Astrocyte of the cerebellum (primary cell): Measurements from ENCODE around the gene ECI1.

Experiments
- DNase-seq: peaks from one replicate; pipeline ENCODE4 v3.0.0-alpha.2; 2011; ENCODE audit warnings: low read depth
- H3K4me3 ChIP-seq: 2 replicates; pipeline ENCODE4 v1.5.1; 2011; ENCODE audit warnings: mild to moderate bottlenecking, low read depth, low read length, moderate library complexity
- CTCF ChIP-seq: IDR thresholded peaks from 2 replicates; pipeline ENCODE4 v1.5.1; 2012; ENCODE audit warnings: low read length, low read depth, moderate library complexity, mild to moderate bottlenecking; ENCODE audit errors: missing control alignments
- in situ Hi-C: cut with HindIII; loops from 2 replicates; pipeline ENCODE4 v1.10.0; 2017; ENCODE audit warnings: low sequenced_read_pairs

ECI1 gene

DNA sequence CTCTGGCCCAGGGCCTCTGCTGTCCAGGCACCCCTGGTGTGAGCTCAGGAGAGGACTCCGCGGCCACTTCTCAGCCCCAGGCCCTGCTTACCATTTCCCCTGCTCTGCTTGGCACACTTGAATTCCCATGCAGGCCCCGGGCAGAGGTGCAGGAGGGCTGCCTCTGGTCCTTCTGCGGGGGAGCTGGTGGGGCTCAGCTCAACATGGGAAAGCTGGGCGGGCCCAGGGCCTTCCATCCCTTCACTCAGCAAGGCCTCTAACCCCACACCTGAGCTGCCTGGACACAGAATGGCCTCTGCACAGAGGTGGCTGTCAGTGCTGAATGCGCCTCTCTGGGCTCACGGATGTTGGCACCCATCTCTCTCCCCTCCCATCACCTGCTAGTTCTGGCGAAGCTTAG, 29.1 kb upstream of the ECI1 start:
- TF ChIP-seq CTCF, result no peak
- H3K4me3 ChIP-seq, result no peak overlapping the region
- in situ Hi-C loops, result no loop called here
- DNase-seq, result no peak

- H3K4me3 ChIP-seq, result no peak overlapping the region
- no peak for TF ChIP-seq CTCF
- in situ Hi-C loops, result loop anchor here (10.0 kb wide), 1 partner anchor 56 kb away; no protein-coding TSS in a partner anchor
- DNase-seq, result no peak
Observed at GRCh38 chr16:2278956-2279800, 27.8 kb upstream of the ECI1 start.

GRCh38 chr16:2278272-2278608, 26.9 kb upstream of the ECI1 start:
- H3K4me3 ChIP-seq, result no peak overlapping the region
- no peak for DNase-seq
- TF ChIP-seq CTCF, result no peak
- in situ Hi-C loops, result loop anchor here (10.0 kb wide), 1 partner anchor 57 kb away; no protein-coding TSS in a partner anchor

GRCh38 chr16:2277466-2278271, 26.3 kb upstream of the ECI1 start:
- H3K4me3 ChIP-seq, result no peak overlapping the region
- no peak for DNase-seq
- TF ChIP-seq CTCF, result no peak
- in situ Hi-C loops, result loop anchor here (10.0 kb wide), 1 partner anchor 57 kb away; no protein-coding TSS in a partner anchor

DNA sequence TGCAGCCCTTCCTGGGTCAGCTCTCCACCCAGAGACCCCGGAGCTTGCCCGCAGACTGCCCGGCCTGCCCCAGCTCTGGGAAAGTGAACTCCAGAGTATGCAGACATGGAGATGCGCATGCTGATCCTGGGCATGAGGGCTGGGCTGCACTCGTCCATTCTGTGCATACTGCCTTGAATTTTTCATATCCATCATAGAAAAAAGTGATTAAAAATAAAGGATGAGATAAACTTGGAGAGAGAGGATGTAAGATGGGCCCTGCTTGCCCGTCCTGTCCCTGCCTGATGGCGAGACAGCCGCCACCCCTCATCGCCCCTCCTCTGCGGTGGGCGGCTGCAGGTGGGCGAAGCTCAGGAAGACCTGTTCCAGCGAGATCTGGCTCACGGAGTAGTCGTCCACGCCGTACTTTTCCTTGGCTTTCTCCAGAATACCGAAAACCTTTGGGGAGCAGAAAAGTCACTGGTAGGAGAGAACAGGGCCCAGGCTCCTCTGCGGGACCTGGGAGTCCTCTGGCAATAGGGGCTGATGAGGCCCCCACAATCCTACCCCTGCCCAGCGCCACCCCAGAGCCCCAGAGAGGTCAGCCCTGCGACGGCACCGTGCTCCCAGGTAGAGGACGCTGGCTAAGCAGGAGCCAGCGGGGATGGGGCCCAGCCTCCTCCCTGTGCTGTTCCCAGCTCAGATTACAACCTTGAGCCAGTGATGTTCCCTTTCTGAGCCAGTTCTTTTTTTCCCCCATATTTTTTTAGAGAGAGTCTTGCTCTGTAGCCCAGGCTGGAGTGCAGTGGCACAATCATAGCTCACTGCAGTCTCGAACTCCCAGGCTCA, 25.2 kb upstream of the ECI1 start:
- no peak for TF ChIP-seq CTCF
- H3K4me3 ChIP-seq, result no peak overlapping the region
- in situ Hi-C loops, result loop anchor here (10.0 kb wide), 1 partner anchor 58 kb away; no protein-coding TSS in a partner anchor

More for the DNA sequence above, 25.2 kb upstream of the ECI1 start:
- DNase-seq, result no peak
